A549 (cell line): Measurements from ENCODE around the gene FAM193A. TPM values are rescaled to one million over a fixed set of nuclear protein-coding genes. Genes with fewer than 3 reads are reported as not detected.

ENCODE experiments used
- ATAC-seq, 2 experiments: fragments of 200-7000 bp in 1 of 2; fragments of >200 bp in 1 of 2; cut with Nextera tagmentation in 1 of 2; cut with Tn5 transposase in 1 of 2; 3 replicates each; pipeline versions ENCODE4 v1.8.0 to v1.9.1; 2018 to 2020; ENCODE audit warnings: mild to moderate bottlenecking in 1 of 2, moderate library complexity in 1 of 2
- CTCF ChIA-PET: fragments of 300-600 bp; sonication (Branson Sonifier 250); formaldehyde crosslinking; extraction: SDS; loops from one replicate; lab custom pipeline; 2021; ENCODE audit warnings: antibody characterized with exemption, inconsistent platforms; lab: Yijun Ruan, JAX
- POLR2A ChIA-PET: fragments of 350-600 bp; formaldehyde crosslinking; extraction: SDS; loops from one replicate; lab custom pipeline; 2021; ENCODE audit warnings: antibody characterized with exemption, inconsistent platforms; lab: Yijun Ruan, JAX
- DNase-seq, 2 experiments: peaks; one replicate each; pipeline versions ENCODE4 v3.0.0 to v3.0.0-alpha.2; 2011 to 2016; ENCODE audit warnings: low read depth in 1 of 2, low spot score in 1 of 2
- FAIRE-seq: peaks from 2 replicates; lab custom pipeline; 2011; peaks lifted over from hg19 to GRCh38; lab: Jason Lieb, UNC
- H3K27ac ChIP-seq, 2 experiments: fragments of >200 bp; sonication (Bioruptor Twin); formaldehyde crosslinking; 3 replicates each; pipeline ENCODE4 v1.5.1; 2016 to 2017
- H3K4me1 ChIP-seq: fragments of >200 bp; sonication (Bioruptor Twin); formaldehyde crosslinking; 3 replicates; pipeline ENCODE4 v1.6.1; 2016
- H3K4me2 ChIP-seq: fragments of >200 bp; sonication (Bioruptor Twin); formaldehyde crosslinking; 3 replicates; pipeline ENCODE4 v1.6.1; 2016
- H3K4me3 ChIP-seq: fragments of >200 bp; sonication (Bioruptor Twin); formaldehyde crosslinking; 3 replicates; pipeline ENCODE4 v1.5.1; 2016
- H3K9me3 ChIP-seq: fragments of >200 bp; sonication (Bioruptor Twin); formaldehyde crosslinking; 3 replicates; pipeline ENCODE4 v1.6.1; 2016
- BHLHE40 ChIP-seq: IDR thresholded peaks from 2 replicates; pipeline ENCODE4 v1.6.1; 2012; ENCODE audit warnings: low read depth, low read length, inconsistent platforms
- CBX2 ChIP-seq: fragments of 200-600 bp; sonication (generic); IDR thresholded peaks from 2 replicates; pipeline ENCODE4 v1.6.1; 2016; ENCODE audit warnings: low read depth, mild to moderate bottlenecking, borderline replicate concordance
- CBX8 ChIP-seq: fragments of 200-600 bp; sonication (generic); IDR thresholded peaks from 2 replicates; pipeline ENCODE4 v1.6.1; 2016
- CEBPB ChIP-seq, 2 experiments: fragments of >200 bp in 1 of 2; sonication (Bioruptor Twin) in 1 of 2; formaldehyde crosslinking in 1 of 2; IDR thresholded peaks; 2 replicates each; pipeline ENCODE4 v1.6.1; 2012 to 2016
- FOSB ChIP-seq: fragments of 250-450 bp; sonication (Bioruptor Pico); IDR thresholded peaks from 2 replicates; pipeline ENCODE4 v1.5.0; 2020; ENCODE audit warnings: mild to moderate bottlenecking, moderate library complexity
- GATA3 ChIP-seq: IDR thresholded peaks from 2 replicates; pipeline ENCODE4 v1.6.1; 2012; ENCODE audit warnings: borderline replicate concordance
- HOXB13 ChIP-seq: fragments of 250-450 bp; sonication (Bioruptor Pico); IDR thresholded peaks from 2 replicates; pipeline ENCODE4 v1.5.0; 2020; ENCODE audit warnings: low read depth, mild to moderate bottlenecking, moderate library complexity
- MAFK ChIP-seq: fragments of 450-650 bp; IDR thresholded peaks from 2 replicates; pipeline ENCODE4 v1.6.1; 2014; ENCODE audit not compliant: partially characterized antibody
- MAZ ChIP-seq: fragments of 150-350 bp; IDR thresholded peaks from 2 replicates; pipeline ENCODE4 v1.6.1; 2014; ENCODE audit warnings: antibody characterized with exemption, low read depth, low read length, borderline replicate concordance
- NR3C1 ChIP-seq: fragments of >200 bp; sonication (Bioruptor Twin); formaldehyde crosslinking; IDR thresholded peaks from 3 replicates; pipeline ENCODE4 v1.6.1; 2017
- SMC3 ChIP-seq: fragments of >200 bp; sonication (Bioruptor Twin); formaldehyde crosslinking; IDR thresholded peaks from 3 replicates; pipeline ENCODE4 v1.6.1; 2018; ENCODE audit warnings: inconsistent platforms
- SREBF2 ChIP-seq: fragments of 450-650 bp; IDR thresholded peaks from 2 replicates; pipeline ENCODE4 v1.6.1; 2014; ENCODE audit warnings: mild to moderate bottlenecking, moderate library complexity
- ZFP36 ChIP-seq: fragments of 450-650 bp; IDR thresholded peaks from 2 replicates; pipeline ENCODE4 v1.6.1; 2014; ENCODE audit warnings: borderline replicate concordance; ENCODE audit not compliant: partially characterized antibody
- ZNF302 ChIP-seq: fragments of 250-450 bp; sonication (Bioruptor Pico); IDR thresholded peaks from 2 replicates; pipeline ENCODE4 v1.9.0; 2021; ENCODE audit warnings: inconsistent platforms, mild to moderate bottlenecking, moderate library complexity
- whole genome bisulfite sequencing: methylation state at CpG from one replicate; pipeline ENCODE4 v1.1.6; 2017; ENCODE audit errors: missing lambda C conversion rate; 5-methylcytosine and 5-hydroxymethylcytosine counted together
- polyA plus RNA-seq, 4 experiments: library from polyadenylated mRNA; depleted of rRNA in 3 of 4; stranded (reverse); fragments of >200 nt; fragmentation: RNase III in 1 of 4; extraction: RNeasy Plus Mini Kit Qiagen cat#74134 plus additional on column Dnase treatment in 1 of 4; gene quantifications; 2 replicates in 3 of 4; 3 replicates in 1 of 4; pipeline ENCODE4 v1.2.3, GENCODE V29; 2011 to 2017
- TF ChIP-seq, protein P1 (sequence below): IDR thresholded peaks from 2 replicates; pipeline ENCODE4 v1.6.1; 2012
- TF ChIP-seq, protein P2 (sequence below): fragments of 250-450 bp; sonication (Bioruptor Pico); IDR thresholded peaks from 2 replicates; pipeline ENCODE4 v1.5.0; 2020; ENCODE audit warnings: low read depth, mild to moderate bottlenecking, moderate library complexity
- TF ChIP-seq, protein P3 (sequence below): fragments of >200 bp; sonication (Bioruptor Twin); formaldehyde crosslinking; IDR thresholded peaks from 2 replicates; pipeline ENCODE4 v1.6.1; 2016

The FAM193A gene
- polyA plus RNA-seq, 2 of the 4 experiments (the other 2 are of a cell fraction), result 4.5 to 6.7 TPM

DNA sequence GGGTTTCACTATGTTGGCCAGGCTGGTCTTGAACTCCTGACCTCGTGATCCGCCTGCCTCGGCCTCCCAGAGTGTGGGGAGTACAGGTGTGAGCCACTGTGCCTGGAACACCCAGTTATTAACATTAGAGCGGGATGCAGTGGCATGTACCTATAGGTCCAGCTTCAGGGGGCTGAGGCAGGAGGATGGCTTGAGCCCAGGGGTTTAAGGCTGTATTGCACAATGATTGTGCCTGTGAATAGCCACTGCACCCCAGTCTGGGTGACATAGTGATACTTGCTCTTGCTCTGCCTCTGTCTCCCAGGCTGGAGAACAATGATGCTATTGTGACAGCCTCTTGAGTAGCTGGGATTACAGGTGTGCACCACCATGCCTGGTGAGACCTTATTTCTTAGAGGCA, 39.8 kb downstream of the FAM193A start:
- no peak overlapping the region for H3K4me3 ChIP-seq
- no peaks in the 10 kb centered on the region for H3K4me1 ChIP-seq
- ChIA-PET POLR2A (no interaction called here), CTCF (no interaction called here)
- FAIRE-seq, result no peak
- WGBS, result 100% methylated on average over 1 of the region's 4 CpGs
- H3K4me2 ChIP-seq, result no peak overlapping the region
- TF ChIP-seq NR3C1, result no peak
- 0 out of 4 replicates have a peak, but pooled peaks of 1 of the 2 experiments have one; percentile 11 for TF ChIP-seq CEBPB (IDR thresholded peaks at IDR 0.05)
- H3K9me3 ChIP-seq, result no peaks in the 10 kb centered on the region
- no peak overlapping the region for H3K27ac ChIP-seq
- ATAC-seq, result no peak
- no peak for DNase-seq

- no peak for FAIRE-seq
- Histone ChIP-seq H3K9me3 (no peaks in the 10 kb centered on the region), H3K4me2 (no peak overlapping the region), H3K27ac (no peak overlapping the region), H3K4me1 (peaks cover 8% of the 10 kb centered on the region), H3K4me3 (no peak overlapping the region)
- WGBS, result 90% methylated on average over 4 of the region's 4 CpGs
- no peak for DNase-seq
- ChIA-PET CTCF (no interaction called here), POLR2A (no interaction called here)
- no peak for ATAC-seq
- TF ChIP-seq MAFK, result peak; percentile 25
- TF ChIP-seq, protein P1, sequence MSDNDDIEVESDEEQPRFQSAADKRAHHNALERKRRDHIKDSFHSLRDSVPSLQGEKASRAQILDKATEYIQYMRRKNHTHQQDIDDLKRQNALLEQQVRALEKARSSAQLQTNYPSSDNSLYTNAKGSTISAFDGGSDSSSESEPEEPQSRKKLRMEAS, result no peak
- TF ChIP-seq, all 56 proteins: peak for 1
Observed at GRCh38 chr4:2578106-2578505, 41.7 kb downstream of the FAM193A start.

- ChIA-PET POLR2A (no interaction called here), CTCF (no interaction called here)
- no peak for DNase-seq
- Histone ChIP-seq H3K27ac (no peak overlapping the region), H3K4me1 (peaks cover 17% of the 10 kb centered on the region), H3K9me3 (no peaks in the 10 kb centered on the region), H3K4me3 (no peak overlapping the region)
- 91% methylated on average over 5 of the region's 5 CpGs for WGBS
- FAIRE-seq, result no peak
- no peak for TF ChIP-seq ZNF302 (CRISPR knock-in tag)
- TF ChIP-seq CBX2, result no peak
- no peak for TF ChIP-seq FOSB
- no peak for TF ChIP-seq BHLHE40
- TF ChIP-seq SMC3, result no peak
- no peak for TF ChIP-seq HOXB13 (CRISPR knock-in tag)
- TF ChIP-seq, all 56 proteins: peak for 0
- no peak for ATAC-seq
- no peak overlapping the region for H3K4me2 ChIP-seq
Observed at GRCh38 chr4:2579910-2580309, 43.5 kb downstream of the FAM193A start.

DNA sequence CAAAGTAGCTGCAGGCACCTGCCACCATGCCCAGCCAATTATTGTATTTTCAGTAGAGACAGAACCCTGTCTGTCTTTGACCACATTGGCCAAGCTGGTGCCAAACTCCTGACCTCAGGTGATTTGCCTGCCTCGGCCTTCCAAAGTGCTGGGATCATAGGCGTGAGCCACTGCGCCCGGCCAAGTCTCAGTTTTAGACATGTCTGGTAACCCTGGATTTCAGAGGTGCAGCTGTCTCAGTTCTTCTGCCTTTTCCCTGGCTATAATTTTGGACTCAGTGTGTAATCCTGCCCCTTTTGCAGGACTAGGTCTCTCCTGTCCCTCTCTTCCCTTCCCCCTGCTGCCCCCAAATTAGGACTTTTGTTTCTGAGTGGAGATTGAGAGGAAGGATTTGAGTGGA, 46.6 kb downstream of the FAM193A start:
- H3K9me3 ChIP-seq, result no peaks in the 10 kb centered on the region
- FAIRE-seq (no peak), DNase-seq (no peak)
- H3K27ac ChIP-seq, result peak overlapping the region; percentile 2 to 13; a peak in 2 of 6 replicates
- no peak overlapping the region for H3K4me3 ChIP-seq
- H3K4me2 ChIP-seq, result peak overlapping the region; percentile 57
- CTCF ChIA-PET, result no interaction called here
- 84% methylated on average over 4 of the region's 4 CpGs for WGBS
- H3K4me1 ChIP-seq, result peaks cover 17% of the 10 kb centered on the region
- TF ChIP-seq, protein P2, sequence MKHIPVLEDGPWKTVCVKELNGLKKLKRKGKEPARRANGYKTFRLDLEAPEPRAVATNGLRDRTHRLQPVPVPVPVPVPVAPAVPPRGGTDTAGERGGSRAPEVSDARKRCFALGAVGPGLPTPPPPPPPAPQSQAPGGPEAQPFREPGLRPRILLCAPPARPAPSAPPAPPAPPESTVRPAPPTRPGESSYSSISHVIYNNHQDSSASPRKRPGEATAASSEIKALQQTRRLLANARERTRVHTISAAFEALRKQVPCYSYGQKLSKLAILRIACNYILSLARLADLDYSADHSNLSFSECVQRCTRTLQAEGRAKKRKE (CRISPR knock-in tag), result no peak
- no peak for TF ChIP-seq CBX8
- TF ChIP-seq MAZ, result no peak
- TF ChIP-seq ZFP36, result no peak
- TF ChIP-seq SREBF2, result no peak
- TF ChIP-seq, protein P1, result no peak
- TF ChIP-seq, protein P3, sequence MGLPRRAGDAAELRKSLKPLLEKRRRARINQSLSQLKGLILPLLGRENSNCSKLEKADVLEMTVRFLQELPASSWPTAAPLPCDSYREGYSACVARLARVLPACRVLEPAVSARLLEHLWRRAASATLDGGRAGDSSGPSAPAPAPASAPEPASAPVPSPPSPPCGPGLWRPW, result no peak
- TF ChIP-seq, all 56 proteins: peak for 0
- ATAC-seq, result peak in 1 of 2 experiments; percentile 30; a peak in 2 of 6 replicates
- POLR2A ChIA-PET, result no interaction called here

DNA sequence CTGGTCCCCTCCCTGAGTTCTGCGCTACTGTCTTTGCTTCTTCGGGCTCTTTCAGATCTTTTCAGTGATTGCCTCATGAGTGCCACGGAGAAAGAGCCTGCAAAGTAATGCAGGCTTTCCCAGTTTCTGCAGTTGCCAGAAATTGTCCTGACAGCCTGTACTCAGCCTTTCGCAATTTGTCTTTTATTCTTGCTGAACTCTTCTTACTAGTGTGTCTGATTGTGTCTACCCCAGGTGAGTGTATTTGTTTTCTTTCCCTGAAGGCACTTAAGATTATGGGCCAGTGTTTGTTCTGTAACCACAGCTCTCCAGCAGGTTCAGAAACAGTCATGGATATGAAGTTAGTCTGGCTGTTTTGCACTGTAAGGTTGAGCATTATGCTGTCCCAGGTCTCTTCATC, 47.1 kb downstream of the FAM193A start:
- ATAC-seq (peak; percentile 24 to 61; a peak in 4 of 6 replicates), FAIRE-seq (no peak), DNase-seq (peak in 1 of 2 experiments; percentile 21)
- H3K9me3 ChIP-seq, result no peaks in the 10 kb centered on the region
- CTCF ChIA-PET, result no interaction called here
- peak overlapping the region; percentile 2 to 13; a peak in 1 of 6 replicates for H3K27ac ChIP-seq
- TF ChIP-seq GATA3 (no peak), CEBPB (IDR thresholded peaks at IDR 0.05) (peak in 1 of 2 experiments; percentile 17; a peak in 1 of 4 replicates)
- H3K4me3 ChIP-seq, result no peak overlapping the region
- H3K4me2 ChIP-seq, result peak overlapping the region; percentile 57
- peaks cover 17% of the 10 kb centered on the region for H3K4me1 ChIP-seq
- POLR2A ChIA-PET, result no interaction called here
- 53% methylated on average over 4 of the region's 4 CpGs for WGBS
